Measurements from ENCODE around the gene CDK5R1.

The CDK5R1 gene

GRCh38 chr17:32479074-32479617 lies 7.6 kb upstream of the CDK5R1 start:
- no peak for TF ChIP-seq CTCF (IDR thresholded peaks at IDR 0.05; ENCODE audit: extremely low read depth, insufficient read depth, missing control alignments)
- in situ Hi-C loops (cut with MboI; ENCODE audit: low pct_unique_long_range_greater_than_20kb, low sequenced_read_pairs, unreplicated experiment): loop anchor here (10.0 to 25.0 kb wide), 2 partner anchors 133 to 276 kb away; no protein-coding TSS in a partner anchor
- no peak for DNase-seq (ENCODE audit: low spot score)

- in situ Hi-C loops (cut with MboI; ENCODE audit: low pct_unique_long_range_greater_than_20kb, low sequenced_read_pairs, unreplicated experiment): loop anchor here (25.0 kb wide), 1 partner anchor 131 kb away; no protein-coding TSS in a partner anchor
- no peak for TF ChIP-seq CTCF (IDR thresholded peaks at IDR 0.05; ENCODE audit: extremely low read depth, insufficient read depth, missing control alignments)
- no peak for DNase-seq (ENCODE audit: low spot score)
These were observed 5.6 kb upstream of the CDK5R1 start for GRCh38 chr17:32481193-32481592.

GRCh38 chr17:32482568-32483320 lies 4.0 kb upstream of the CDK5R1 start:
- no peak for DNase-seq (ENCODE audit: low spot score)
- TF ChIP-seq CTCF (IDR thresholded peaks at IDR 0.05; ENCODE audit: extremely low read depth, insufficient read depth, missing control alignments): no peak
- in situ Hi-C loops (cut with MboI; ENCODE audit: low pct_unique_long_range_greater_than_20kb, low sequenced_read_pairs, unreplicated experiment): loop anchor here (25.0 kb wide), 1 partner anchor 130 kb away; no protein-coding TSS in a partner anchor

GRCh38 chr17:32483451-32484019 lies 3.3 kb upstream of the CDK5R1 start:
- peak; percentile 81 for DNase-seq (ENCODE audit: low spot score)
- in situ Hi-C loops (cut with MboI; ENCODE audit: low pct_unique_long_range_greater_than_20kb, low sequenced_read_pairs, unreplicated experiment): loop anchor here (25.0 kb wide), 1 partner anchor 129 kb away; no protein-coding TSS in a partner anchor
- peak; percentile 94 for TF ChIP-seq CTCF (IDR thresholded peaks at IDR 0.05; ENCODE audit: extremely low read depth, insufficient read depth, missing control alignments)

- no peak for TF ChIP-seq CTCF (IDR thresholded peaks at IDR 0.05; ENCODE audit: extremely low read depth, insufficient read depth, missing control alignments)
- in situ Hi-C loops (cut with MboI; ENCODE audit: low pct_unique_long_range_greater_than_20kb, low sequenced_read_pairs, unreplicated experiment): loop anchor here (25.0 kb wide), 1 partner anchor 128 kb away; no protein-coding TSS in a partner anchor
- no peak for DNase-seq (ENCODE audit: low spot score)
These were observed 2.7 kb upstream of the CDK5R1 start for GRCh38 chr17:32484041-32484461.

GRCh38 chr17:32484628-32485027 lies 2.2 kb upstream of the CDK5R1 start:
- no peak for DNase-seq (ENCODE audit: low spot score)
- in situ Hi-C loops (cut with MboI; ENCODE audit: low pct_unique_long_range_greater_than_20kb, low sequenced_read_pairs, unreplicated experiment): loop anchor here (25.0 kb wide), 1 partner anchor 128 kb away; no protein-coding TSS in a partner anchor
- no peak for TF ChIP-seq CTCF (IDR thresholded peaks at IDR 0.05; ENCODE audit: extremely low read depth, insufficient read depth, missing control alignments)

Data from GM13977 (cell line).